Measurements from ENCODE around the gene NIPAL1.

The NIPAL1 gene

DNA sequence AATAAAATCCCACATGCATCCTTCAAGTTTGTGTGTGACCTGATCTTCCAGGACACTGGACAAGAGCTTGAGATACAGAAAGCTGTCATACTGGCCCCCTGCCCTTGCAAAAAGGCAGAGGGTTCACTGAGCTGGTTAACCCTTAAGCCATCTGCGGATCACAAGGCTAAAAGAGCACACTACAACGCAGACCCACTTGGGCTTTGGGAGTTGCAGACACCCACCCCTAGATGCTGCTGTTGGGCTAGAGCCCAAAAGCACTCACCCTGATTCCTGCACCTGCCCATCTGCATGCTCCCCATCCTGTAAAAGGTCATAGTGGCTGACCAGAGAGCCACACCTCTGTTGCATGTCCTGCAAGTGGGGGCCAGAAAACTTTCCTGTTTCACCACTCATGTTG, 66.4 kb downstream of the NIPAL1 start:
- Histone ChIP-seq H4K91ac (ENCODE audit: low read depth, low read length, poor library complexity) (no peak overlapping the region), H3K18ac (ENCODE audit: low read length) (no peak overlapping the region), H2BK12ac (ENCODE audit: low read length) (no peak overlapping the region), H2BK5ac (ENCODE audit: low read length) (no peak overlapping the region), H2BK15ac (ENCODE audit: low read length) (no peak overlapping the region), H3K14ac (ENCODE audit: low read length) (no peak overlapping the region), H2AFZ (ENCODE audit: low read length) (no peak overlapping the region), H3K27me3 (ENCODE audit: control insufficient read depth in 3 of 3, insufficient read depth in 3 of 3, low read depth in 1 of 3, low read length in 3 of 3) (no peaks in the 10 kb centered on the region), H2BK120ac (ENCODE audit: low read depth, low read length) (no peak overlapping the region), H3K23ac (ENCODE audit: low read depth, low read length, poor library complexity) (no peak overlapping the region), H4K8ac (ENCODE audit: low read depth, low read length) (no peak overlapping the region), H3K27ac (replicated peaks; ENCODE audit: low read length) (no peak overlapping the region), H3K36me3 (replicated peaks in 1 of 2; ENCODE audit: control insufficient read depth in 2 of 2, insufficient read depth in 2 of 2, low read length in 2 of 2) (no peaks in the 10 kb centered on the region), H3K4me1 (ENCODE audit: control insufficient read depth in 2 of 2, insufficient read depth in 1 of 2, low read depth in 1 of 2, low read length in 2 of 2) (no peaks in the 10 kb centered on the region), H3K79me1 (ENCODE audit: low read depth, low read length) (no peaks in the 10 kb centered on the region), H3K4me2 (ENCODE audit: insufficient read depth, low read length, poor library complexity, severe bottlenecking) (no peak overlapping the region), H3K4me3 (ENCODE audit: low read length in 2 of 2) (no peak overlapping the region), H3K4ac (ENCODE audit: low read length) (no peak overlapping the region), H2AK5ac (ENCODE audit: low read depth, low read length) (no peak overlapping the region), H3K9ac (ENCODE audit: low read depth, low read length, poor library complexity) (no peak overlapping the region), H3K9me3 (replicated peaks in 1 of 2; ENCODE audit: control insufficient read depth in 2 of 2, insufficient read depth in 1 of 2, low read depth in 1 of 2, low read length in 2 of 2) (no peaks in the 10 kb centered on the region)
- no peak for DNase-seq (ENCODE audit: low spot score)
- no CpG with 5 or more reads among the region's 2 CpGs for WGBS, 2 donors (ENCODE audit: extremely low coverage in 2 of 2, insufficient read length in 2 of 2, insufficient replicate concordance in 1 of 2)

DNA sequence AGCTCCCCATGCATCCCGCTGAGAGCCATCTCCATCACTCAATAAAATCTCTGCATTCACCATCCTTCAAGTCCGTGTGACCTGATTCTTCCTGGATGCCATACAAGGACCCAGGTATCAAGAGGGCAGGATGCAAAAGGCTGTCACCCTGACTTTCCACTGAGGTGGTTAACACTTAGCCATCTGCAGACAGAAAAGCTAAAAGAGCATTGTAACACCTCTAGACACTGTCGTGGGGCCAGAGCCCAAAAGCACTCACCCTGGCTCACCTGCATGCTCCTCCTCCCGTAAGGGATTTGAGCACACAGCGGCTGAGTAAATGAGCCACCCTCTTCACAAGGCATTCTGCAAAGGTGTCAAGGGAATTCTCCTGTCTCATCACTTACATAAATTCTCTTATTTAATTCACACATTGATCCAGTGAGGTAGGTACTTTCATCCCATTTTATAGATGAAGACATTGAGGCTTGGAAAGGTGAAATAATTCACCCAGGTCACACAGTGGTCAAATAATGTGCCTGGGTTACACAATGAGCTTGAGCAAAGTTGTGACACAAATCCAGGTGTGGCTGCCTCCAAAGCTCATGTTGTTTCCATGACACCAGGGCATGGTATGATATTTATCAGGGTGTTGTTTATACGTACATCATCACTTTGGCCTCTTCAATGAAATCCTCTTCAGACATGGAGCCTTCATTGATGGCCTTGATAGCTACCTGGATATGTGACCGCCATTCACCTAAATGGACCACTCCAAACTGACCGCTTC, 69.4 kb downstream of the NIPAL1 start:
- no peak overlapping the region for H2BK120ac ChIP-seq (ENCODE audit: low read depth, low read length)
- no peak overlapping the region for H2AFZ ChIP-seq (ENCODE audit: low read length)
- no peak overlapping the region for H3K4me3 ChIP-seq (ENCODE audit: low read length in 2 of 2)
- H3K27ac ChIP-seq (replicated peaks; ENCODE audit: low read length) = no peak overlapping the region
- no peak overlapping the region for H3K18ac ChIP-seq (ENCODE audit: low read length)
- no peak overlapping the region for H4K8ac ChIP-seq (ENCODE audit: low read depth, low read length)
- H3K4me2 ChIP-seq (ENCODE audit: insufficient read depth, low read length, poor library complexity, severe bottlenecking) = no peak overlapping the region
- no peaks in the 10 kb centered on the region for H3K9me3 ChIP-seq (replicated peaks in 1 of 2; ENCODE audit: control insufficient read depth in 2 of 2, insufficient read depth in 1 of 2, low read depth in 1 of 2, low read length in 2 of 2)
- no peak overlapping the region for H2BK15ac ChIP-seq (ENCODE audit: low read length)
- no peak overlapping the region for H3K23ac ChIP-seq (ENCODE audit: low read depth, low read length, poor library complexity)
- DNase-seq (ENCODE audit: low spot score) = no peak
- H3K14ac ChIP-seq (ENCODE audit: low read length) = no peak overlapping the region
- H3K79me1 ChIP-seq (ENCODE audit: low read depth, low read length) = no peaks in the 10 kb centered on the region
- H2AK5ac ChIP-seq (ENCODE audit: low read depth, low read length) = no peak overlapping the region
- no peaks in the 10 kb centered on the region for H3K36me3 ChIP-seq (replicated peaks in 1 of 2; ENCODE audit: control insufficient read depth in 2 of 2, insufficient read depth in 2 of 2, low read length in 2 of 2)
- no peak overlapping the region for H3K9ac ChIP-seq (ENCODE audit: low read depth, low read length, poor library complexity)
- no peaks in the 10 kb centered on the region for H3K4me1 ChIP-seq (ENCODE audit: control insufficient read depth in 2 of 2, insufficient read depth in 1 of 2, low read depth in 1 of 2, low read length in 2 of 2)
- no peak overlapping the region for H4K91ac ChIP-seq (ENCODE audit: low read depth, low read length, poor library complexity)
- WGBS, 2 donors (ENCODE audit: extremely low coverage in 2 of 2, insufficient read length in 2 of 2, insufficient replicate concordance in 1 of 2) = no CpG with 5 or more reads among the region's 8 CpGs
- no peak overlapping the region for H3K4ac ChIP-seq (ENCODE audit: low read length)
- H2BK5ac ChIP-seq (ENCODE audit: low read length) = no peak overlapping the region
- no peak overlapping the region for H2BK12ac ChIP-seq (ENCODE audit: low read length)
- H3K27me3 ChIP-seq (ENCODE audit: control insufficient read depth in 3 of 3, insufficient read depth in 3 of 3, low read depth in 1 of 3, low read length in 3 of 3) = no peaks in the 10 kb centered on the region
